CD14-positive monocyte (primary cell): Measurements from ENCODE around the gene BOLA1. TPM values are rescaled to one million over a fixed set of nuclear protein-coding genes. Genes with fewer than 3 reads are reported as not detected.
"Not testable (repeated sequence)": the region's sequence is repeated elsewhere in the genome, so short reads cannot be mapped to it uniquely, and the experiment has no call there.

Experiments
- DNase-seq, 3 donors: peaks; one replicate each; pipeline ENCODE4 v3.0.0-alpha.2; 2011 to 2022
- H2AFZ ChIP-seq: 2 replicates; pipeline ENCODE4 v1.6.0; 2012; ENCODE audit warnings: mild to moderate bottlenecking, low read depth, low read length, inconsistent platforms; ENCODE audit not compliant: insufficient read depth, poor library complexity, severe bottlenecking
- H3K27ac ChIP-seq, 2 donors: 1 replicate in 1 of 2; 2 replicates in 1 of 2; pipeline ENCODE4 v1.5.1; 2012 to 2013; ENCODE audit warnings: low read length in 2 of 2, control low read depth in 1 of 2, inconsistent platforms in 1 of 2, low read depth in 1 of 2, mild to moderate bottlenecking in 1 of 2
- H3K27me3 ChIP-seq, 2 donors: one replicate each; pipeline versions ENCODE4 v1.6.0 to v1.6.1; 2011 to 2013; ENCODE audit warnings: low read length in 2 of 2; ENCODE audit not compliant: control insufficient read depth in 2 of 2, insufficient read depth in 2 of 2
- H3K36me3 ChIP-seq, 2 donors: replicated peaks in 1 of 2; 1 replicate in 1 of 2; 2 replicates in 1 of 2; pipeline versions ENCODE4 v1.5.1 to v1.6.1; 2012 to 2013; ENCODE audit warnings: low read length in 2 of 2, control low read depth in 1 of 2, inconsistent platforms in 1 of 2, mild to moderate bottlenecking in 1 of 2; ENCODE audit not compliant: insufficient read depth in 2 of 2, control insufficient read depth in 1 of 2
- H3K4me1 ChIP-seq, 2 donors: 1 replicate in 1 of 2; 2 replicates in 1 of 2; pipeline versions ENCODE4 v1.5.1 to v1.6.1; 2012 to 2013; ENCODE audit warnings: low read length in 2 of 2, control low read depth in 1 of 2, inconsistent platforms in 1 of 2, mild to moderate bottlenecking in 1 of 2, moderate library complexity in 1 of 2; ENCODE audit not compliant: insufficient read depth in 2 of 2, control insufficient read depth in 1 of 2
- H3K4me2 ChIP-seq: replicated peaks from 2 replicates; pipeline ENCODE3; 2012; ENCODE audit warnings: low read length, moderate library complexity, mild to moderate bottlenecking; ENCODE audit not compliant: poor library complexity, severe bottlenecking; ENCODE audit errors: extremely low read depth
- H3K4me3 ChIP-seq, 3 experiments: fragments of 200-600 bp in 1 of 3; sonication (generic) in 1 of 3; replicated peaks in 1 of 3; 1 replicate in 2 of 3; 2 replicates in 1 of 3; pipeline ENCODE4 v1.5.1; 2011 to 2013; ENCODE audit warnings: low read length in 3 of 3, mild to moderate bottlenecking in 3 of 3, control low read depth in 2 of 3, low read depth in 2 of 3, inconsistent platforms in 1 of 3, moderate library complexity in 1 of 3
- H3K79me2 ChIP-seq: 2 replicates; pipeline ENCODE4 v1.6.0; 2012; ENCODE audit warnings: mild to moderate bottlenecking, control low read depth, inconsistent platforms, low read length, moderate library complexity; ENCODE audit not compliant: insufficient read depth
- H3K9ac ChIP-seq: 2 replicates; pipeline ENCODE4 v1.6.0; 2017; ENCODE audit warnings: low read length, mild to moderate bottlenecking; ENCODE audit not compliant: insufficient read depth, poor library complexity, severe bottlenecking
- H3K9me3 ChIP-seq, 2 donors: replicated peaks in 1 of 2; 1 replicate in 1 of 2; 2 replicates in 1 of 2; pipeline versions ENCODE4 v1.5.1 to v1.6.1; 2012 to 2013; ENCODE audit warnings: low read length in 2 of 2, control low read depth in 1 of 2; ENCODE audit not compliant: control insufficient read depth in 1 of 2, insufficient read depth in 1 of 2
- H4K20me1 ChIP-seq: 2 replicates; pipeline ENCODE4 v1.6.0; 2012; ENCODE audit warnings: mild to moderate bottlenecking, low read length, control low read depth, moderate library complexity; ENCODE audit not compliant: insufficient read depth
- H3K27ac Mint-ChIP-seq, 7 donors: one replicate each; pipeline ENCODE4 v1.8.0; 2020; ENCODE audit warnings: mild to moderate bottlenecking in 7 of 7, mixed read lengths in 7 of 7, moderate library complexity in 6 of 7, inconsistent platforms in 2 of 7
- H3K27me3 Mint-ChIP-seq, 3 donors: one replicate each; pipeline ENCODE4 v1.8.0; 2021 to 2022; ENCODE audit warnings: low read depth in 3 of 3, mild to moderate bottlenecking in 3 of 3, mixed read lengths in 3 of 3, moderate library complexity in 3 of 3, inconsistent platforms in 1 of 3
- H3K36me3 Mint-ChIP-seq, 2 donors: one replicate each; pipeline ENCODE4 v1.8.0; 2020; ENCODE audit warnings: mixed read lengths in 2 of 2, inconsistent platforms in 1 of 2, mild to moderate bottlenecking in 1 of 2
- H3K4me1 Mint-ChIP-seq: one replicate; pipeline ENCODE4 v1.8.0; 2020; ENCODE audit warnings: mild to moderate bottlenecking, mixed read lengths
- H3K4me3 Mint-ChIP-seq, 2 donors: one replicate each; pipeline ENCODE4 v1.8.0; 2020; ENCODE audit warnings: mild to moderate bottlenecking in 2 of 2, mixed read lengths in 2 of 2, moderate library complexity in 1 of 2
- H3K9me3 Mint-ChIP-seq, 7 donors: one replicate each; pipeline ENCODE4 v1.8.0; 2020 to 2022; ENCODE audit warnings: mixed read lengths in 7 of 7, mild to moderate bottlenecking in 6 of 7, moderate library complexity in 6 of 7, inconsistent platforms in 2 of 7
- WGBS: methylation state at CpG from one replicate; pipeline ENCODE4 v1.1.5; 2013; ENCODE audit warnings: missing lambda C conversion rate; ENCODE audit not compliant: insufficient coverage; 5-methylcytosine and 5-hydroxymethylcytosine counted together
- intact Hi-C, 2 donors: fragments of 100-400 bp; cut with micrococcal nuclease; formaldehyde crosslinking; loops; one replicate each; pipeline versions ENCODE4 v1.15.0 to v1.15.1; 2023
- polyA minus RNA-seq: library from RNA; depleted of rRNA, polyadenylated mRNA; stranded (reverse); fragments of >200 nt; gene quantifications from 2 replicates; pipeline ENCODE4 v1.2.3, GENCODE V29; 2012
- polyA plus RNA-seq, 3 donors: library from polyadenylated mRNA; depleted of rRNA in 1 of 3; unstranded in 2 of 3; stranded (reverse) in 1 of 3; fragments of 300-500 nt in 2 of 3; fragments of >200 nt in 1 of 3; fragmentation: Illumina TruSeq in 2 of 3; gene quantifications; 1 replicate in 2 of 3; 2 replicates in 1 of 3; pipeline ENCODE4 v1.2.3, GENCODE V29; 2012 to 2021
- total RNA-seq, 12 experiments: library from RNA in 1 of 12; stranded (reverse) in 1 of 12; fragments of 120-200 nt in 1 of 12; gene quantifications; one replicate each; pipeline ENCODE4 v1.2.4 and lab custom pipeline; 2013 to 2026; ENCODE audit warnings: mixed read lengths in 6 of 12, inconsistent platforms in 1 of 12
- TF ChIP-seq, protein P1 (sequence below): fragments of 200-600 bp; IDR thresholded peaks from one replicate; pipeline ENCODE4 v1.8.0; 2022; ENCODE audit warnings: antibody characterized with exemption, mild to moderate bottlenecking

Gene BOLA1
- 23.4 TPM for total RNA-seq (2013)
- polyA plus RNA-seq: 10 to 100 TPM in 2 of 3 donors, 1 to 10 TPM in 1; 5.1 to 17.8 (median 17.6) TPM
- polyA minus RNA-seq: 8.2 and 13.6 TPM in 2 replicates
- total RNA-seq (lab: John Stamatoyannopoulos, UW): 1.2 to 19.0 (median 2.8) reads per million in 11 experiments

DNA sequence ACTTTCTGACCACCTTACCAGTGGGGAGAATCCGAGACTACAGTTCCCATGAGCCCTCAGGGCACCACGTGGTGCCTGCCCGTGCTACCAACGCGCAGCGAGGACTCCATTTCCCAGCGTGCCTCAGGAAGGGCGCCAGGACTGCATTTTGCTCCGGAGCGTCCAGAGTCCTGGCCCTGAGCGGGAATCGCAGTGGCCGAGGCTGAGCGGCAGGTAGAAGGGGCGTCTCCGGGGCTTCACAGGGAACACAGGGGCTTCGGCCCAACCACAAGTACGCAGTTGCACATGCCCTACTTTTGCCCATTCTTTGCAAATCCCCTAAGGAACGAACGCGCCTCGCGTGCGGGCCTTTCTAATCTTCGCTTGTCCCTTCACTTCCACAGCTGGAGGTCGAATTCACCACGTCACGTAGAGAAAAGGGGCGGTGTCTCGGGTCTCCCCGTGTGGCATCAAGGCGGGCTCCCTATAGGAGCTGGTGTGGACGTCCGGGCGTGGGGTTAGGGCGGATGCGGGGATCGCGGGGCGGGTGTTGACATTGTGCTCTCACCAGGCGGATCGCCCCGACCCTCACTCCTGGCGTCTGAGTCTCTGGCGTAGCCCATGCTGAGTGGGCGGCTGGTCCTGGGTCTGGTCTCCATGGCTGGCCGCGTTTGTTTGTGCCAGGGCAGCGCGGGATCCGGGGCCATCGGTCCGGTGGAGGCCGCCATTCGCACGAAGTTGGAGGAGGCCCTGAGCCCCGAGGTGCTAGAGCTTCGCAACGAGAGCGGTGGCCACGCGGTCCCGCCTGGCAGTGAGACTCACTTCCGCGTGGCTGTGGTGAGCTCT, at the start of gene BOLA1:
Gene BOLA1 (plus strand): TSS at position 109 of the 825 bp plus-strand sequence. CDS start 492 bp downstream, at position 601.
- Histone ChIP-seq H3K9ac (peak within 1 kb of the TSS; percentile 72), H2AFZ (peak within 1 kb of the TSS; percentile 97), H3K4me3 (peak within 1 kb of the TSS; percentile 49 to 78 (median 63)), H3K4me1 (peaks cover 8 to 17% of the 10 kb centered on the region in 2 donors), H3K9me3 (no peaks in the 10 kb centered on the region), H3K27me3 (no peaks in the 10 kb centered on the region), H3K27ac (peak within 1 kb of the TSS; percentile 53 to 78), H3K4me2 (peak within 1 kb of the TSS; percentile 79), H3K79me2 (no peaks in the 10 kb centered on the region), H4K20me1 (no peaks in the 10 kb centered on the region), H3K36me3 (no peaks in the 10 kb centered on the region)
- WGBS: 14% methylated on average over 54 of the region's 65 CpGs
- intact Hi-C loops: loop anchor here in 1 of 2 donors (5.0 to 10.0 kb wide), 3 partner anchors 38 to 285 kb away; partner anchors contain the start of gene MTMR11
- Mint-ChIP-seq H3K4me1 (peaks cover 15% of the 10 kb centered on the region), H3K36me3 (peaks cover 5 to 6% of the 10 kb centered on the region in 2 donors), H3K9me3 (peaks cover 0 to 7% (median 2%) of the 10 kb centered on the region in 7 donors), H3K27me3 (peaks cover 0 to 4% (median 0%) of the 10 kb centered on the region in 3 donors), H3K4me3 (peak within 1 kb of the TSS; percentile 86 to 93), H3K27ac (peak within 1 kb of the TSS; percentile 84 to 95 (median 91))
- TF ChIP-seq, protein P1, sequence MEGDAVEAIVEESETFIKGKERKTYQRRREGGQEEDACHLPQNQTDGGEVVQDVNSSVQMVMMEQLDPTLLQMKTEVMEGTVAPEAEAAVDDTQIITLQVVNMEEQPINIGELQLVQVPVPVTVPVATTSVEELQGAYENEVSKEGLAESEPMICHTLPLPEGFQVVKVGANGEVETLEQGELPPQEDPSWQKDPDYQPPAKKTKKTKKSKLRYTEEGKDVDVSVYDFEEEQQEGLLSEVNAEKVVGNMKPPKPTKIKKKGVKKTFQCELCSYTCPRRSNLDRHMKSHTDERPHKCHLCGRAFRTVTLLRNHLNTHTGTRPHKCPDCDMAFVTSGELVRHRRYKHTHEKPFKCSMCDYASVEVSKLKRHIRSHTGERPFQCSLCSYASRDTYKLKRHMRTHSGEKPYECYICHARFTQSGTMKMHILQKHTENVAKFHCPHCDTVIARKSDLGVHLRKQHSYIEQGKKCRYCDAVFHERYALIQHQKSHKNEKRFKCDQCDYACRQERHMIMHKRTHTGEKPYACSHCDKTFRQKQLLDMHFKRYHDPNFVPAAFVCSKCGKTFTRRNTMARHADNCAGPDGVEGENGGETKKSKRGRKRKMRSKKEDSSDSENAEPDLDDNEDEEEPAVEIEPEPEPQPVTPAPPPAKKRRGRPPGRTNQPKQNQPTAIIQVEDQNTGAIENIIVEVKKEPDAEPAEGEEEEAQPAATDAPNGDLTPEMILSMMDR: no peak
- peak; percentile 78 to 85 (median 85) for DNase-seq

DNA sequence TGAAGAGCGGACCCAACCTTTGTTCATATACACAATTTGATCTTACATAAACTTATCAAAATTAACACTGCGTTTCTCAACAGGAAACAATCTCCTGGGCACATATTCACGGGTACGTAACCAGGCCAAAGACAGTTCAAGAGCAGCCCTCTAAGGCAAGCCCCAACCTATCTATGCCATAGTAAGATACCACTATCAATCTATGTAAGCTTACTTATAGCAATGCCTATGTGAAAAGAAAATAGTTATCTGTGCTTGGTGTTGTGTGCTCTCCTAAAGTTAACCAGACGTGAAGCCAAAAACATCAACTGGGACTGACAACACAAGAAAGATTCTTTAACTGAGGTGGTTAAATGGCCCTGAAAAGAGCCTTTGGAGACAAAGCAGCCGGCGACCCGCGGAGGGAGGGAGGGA, 49.4 kb upstream of the BOLA1 start:
- H3K4me2 ChIP-seq: peak overlapping the region; percentile 74
- DNase-seq: no peak
- no peaks in the 10 kb centered on the region for H3K9me3 Mint-ChIP-seq
- peak overlapping the region; percentile 56 to 93 (median 74) for H3K4me3 ChIP-seq
- intact Hi-C loops: no loop called here
- peak overlapping the region; percentile 44 for H2AFZ ChIP-seq
- H3K27ac Mint-ChIP-seq: peak overlapping the region; percentile 56 to 90 (median 77)
- H3K4me1 Mint-ChIP-seq: peaks cover 47% of the 10 kb centered on the region
- H3K36me3 ChIP-seq: peaks cover 0 to 12% of the 10 kb centered on the region in 2 donors
- H3K79me2 ChIP-seq: peaks cover 52% of the 10 kb centered on the region
- H3K9me3 ChIP-seq: no peaks in the 10 kb centered on the region
- H3K4me1 ChIP-seq: peaks cover 33 to 48% of the 10 kb centered on the region in 2 donors
- 10% methylated on average over 4 of the region's 9 CpGs for WGBS
- peak overlapping the region; percentile 64 to 72 for H3K27ac ChIP-seq
- H4K20me1 ChIP-seq: peaks cover 5% of the 10 kb centered on the region
- peak overlapping the region; percentile 79 to 91 for H3K4me3 Mint-ChIP-seq
- H3K36me3 Mint-ChIP-seq: peaks cover 16 to 24% of the 10 kb centered on the region in 2 donors
- TF ChIP-seq, protein P1: no peak
- peak overlapping the region; percentile 34 for H3K9ac ChIP-seq
- H3K27me3 ChIP-seq: no peaks in the 10 kb centered on the region
- no peaks in the 10 kb centered on the region for H3K27me3 Mint-ChIP-seq

GRCh38 chr1:149850732-149851345, 48.5 kb upstream of the BOLA1 start:
- H3K27me3 Mint-ChIP-seq, H3K27ac Mint-ChIP-seq, H3K4me3 ChIP-seq, H3K9me3 Mint-ChIP-seq, H3K9me3 ChIP-seq, H4K20me1 ChIP-seq, H3K36me3 ChIP-seq, DNase-seq, H3K27ac ChIP-seq, H3K4me2 ChIP-seq, H3K9ac ChIP-seq, H2AFZ ChIP-seq, H3K4me3 Mint-ChIP-seq, intact Hi-C loops, H3K27me3 ChIP-seq: not testable (repeated sequence)
- no CpG with 5 or more reads among the region's 62 CpGs for WGBS
- H3K79me2 ChIP-seq: peaks cover 43% of the 10 kb centered on the region
- Mint-ChIP-seq H3K36me3 (peaks cover 9 to 15% of the 10 kb centered on the region in 2 donors), H3K4me1 (peaks cover 38% of the 10 kb centered on the region)
- peaks cover 26 to 40% of the 10 kb centered on the region in 2 donors for H3K4me1 ChIP-seq
